HUES48 (cell line): ENCODE data around the gene AIM2.

ENCODE experiments used
- H3K27ac ChIP-seq: one replicate; pipeline ENCODE4 v1.7.0; 2013; ENCODE audit warnings: low read depth, low read length, inconsistent platforms
- H3K27me3 ChIP-seq: 2 replicates; pipeline ENCODE4 v1.6.1; 2013; ENCODE audit warnings: mild to moderate bottlenecking, low read length; ENCODE audit not compliant: control insufficient read depth, insufficient read depth
- H3K36me3 ChIP-seq: 2 replicates; pipeline ENCODE4 v1.6.1; 2013; ENCODE audit warnings: low read length; ENCODE audit not compliant: control insufficient read depth, insufficient read depth
- H3K4me1 ChIP-seq: 2 replicates; pipeline ENCODE4 v1.6.1; 2013; ENCODE audit warnings: mild to moderate bottlenecking, low read length; ENCODE audit not compliant: control insufficient read depth, insufficient read depth
- H3K4me3 ChIP-seq: 2 replicates; pipeline ENCODE4 v1.5.1; 2013; ENCODE audit warnings: mild to moderate bottlenecking, low read depth, low read length
- H3K9ac ChIP-seq: 2 replicates; pipeline ENCODE4 v1.6.1; 2013; ENCODE audit warnings: mild to moderate bottlenecking, low read depth, low read length, moderate library complexity
- H3K9me3 ChIP-seq: 2 replicates; pipeline ENCODE4 v1.6.1; 2013; ENCODE audit warnings: low read length; ENCODE audit not compliant: control insufficient read depth, insufficient read depth

Gene AIM2

GRCh38 chr1:159091607-159092031 lies 15.1 kb upstream of the AIM2 start:
- no peak overlapping the region for H3K9ac ChIP-seq
- H3K9me3 ChIP-seq = no peaks in the 10 kb centered on the region
- no peak overlapping the region for H3K4me3 ChIP-seq
- no peaks in the 10 kb centered on the region for H3K36me3 ChIP-seq
- H3K4me1 ChIP-seq = no peaks in the 10 kb centered on the region
- no peak overlapping the region for H3K27ac ChIP-seq
- H3K27me3 ChIP-seq = no peaks in the 10 kb centered on the region

DNA sequence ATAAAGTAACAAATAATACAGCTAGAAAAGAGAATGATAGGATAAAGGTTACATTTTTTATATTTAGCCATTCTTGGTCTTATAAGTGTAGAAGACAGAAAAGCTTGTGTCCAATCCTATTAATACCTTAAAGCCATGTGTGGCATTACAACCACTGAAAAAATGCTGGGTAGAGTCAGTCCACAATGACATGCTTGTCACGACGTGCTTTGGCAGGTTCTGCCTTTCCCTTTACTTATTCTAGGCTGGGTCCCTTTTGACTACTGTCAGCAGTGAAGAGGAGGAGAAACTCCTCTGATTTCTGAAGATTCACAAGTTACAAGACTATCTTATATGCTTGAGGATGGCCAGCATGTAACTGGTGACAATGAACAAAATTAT lies 14.6 kb upstream of the AIM2 start:
- Histone ChIP-seq H3K27ac (no peak overlapping the region), H3K27me3 (no peaks in the 10 kb centered on the region), H3K4me3 (no peak overlapping the region), H3K9me3 (no peaks in the 10 kb centered on the region), H3K4me1 (no peaks in the 10 kb centered on the region), H3K36me3 (no peaks in the 10 kb centered on the region), H3K9ac (no peak overlapping the region)

GRCh38 chr1:159090286-159091179 lies 14.0 kb upstream of the AIM2 start:
- Histone ChIP-seq H3K9me3 (no peaks in the 10 kb centered on the region), H3K27me3 (no peaks in the 10 kb centered on the region), H3K4me1 (no peaks in the 10 kb centered on the region), H3K27ac (no peak overlapping the region), H3K9ac (no peak overlapping the region), H3K36me3 (no peaks in the 10 kb centered on the region), H3K4me3 (no peak overlapping the region)

DNA sequence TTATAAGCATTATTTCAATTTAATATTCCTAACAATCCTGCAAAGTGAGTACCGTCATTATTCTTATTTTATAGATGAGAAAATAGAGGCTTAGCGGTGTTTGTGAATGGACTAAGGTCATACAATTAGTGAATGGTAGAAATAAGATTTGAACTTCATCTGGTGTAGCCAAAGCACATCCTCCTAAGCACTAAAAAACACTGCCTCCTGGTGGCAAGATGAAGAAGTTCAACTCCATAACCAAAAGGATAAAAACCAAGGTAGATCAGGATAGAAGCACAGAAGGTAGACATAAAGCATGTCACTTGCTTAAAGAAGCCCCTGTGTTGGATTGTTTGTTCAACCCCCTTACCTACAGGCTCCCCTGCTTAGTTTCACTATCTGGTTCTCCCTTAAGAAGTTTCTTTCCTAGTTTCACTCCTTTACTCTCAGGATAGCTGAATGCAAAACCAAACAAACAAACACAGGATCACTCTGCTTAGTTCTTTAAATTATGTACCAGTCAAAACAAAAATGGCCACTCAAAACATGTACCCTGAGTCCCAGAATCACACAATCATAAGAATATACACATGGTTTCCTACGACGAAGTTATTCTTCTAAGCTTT lies 12.7 kb upstream of the AIM2 start:
- Histone ChIP-seq H3K4me1 (no peaks in the 10 kb centered on the region), H3K9me3 (no peaks in the 10 kb centered on the region), H3K4me3 (no peak overlapping the region), H3K27ac (no peak overlapping the region), H3K36me3 (no peaks in the 10 kb centered on the region), H3K9ac (no peak overlapping the region), H3K27me3 (no peaks in the 10 kb centered on the region)

GRCh38 chr1:159088546-159089183 lies 12.1 kb upstream of the AIM2 start:
- no peaks in the 10 kb centered on the region for H3K4me1 ChIP-seq

DNA sequence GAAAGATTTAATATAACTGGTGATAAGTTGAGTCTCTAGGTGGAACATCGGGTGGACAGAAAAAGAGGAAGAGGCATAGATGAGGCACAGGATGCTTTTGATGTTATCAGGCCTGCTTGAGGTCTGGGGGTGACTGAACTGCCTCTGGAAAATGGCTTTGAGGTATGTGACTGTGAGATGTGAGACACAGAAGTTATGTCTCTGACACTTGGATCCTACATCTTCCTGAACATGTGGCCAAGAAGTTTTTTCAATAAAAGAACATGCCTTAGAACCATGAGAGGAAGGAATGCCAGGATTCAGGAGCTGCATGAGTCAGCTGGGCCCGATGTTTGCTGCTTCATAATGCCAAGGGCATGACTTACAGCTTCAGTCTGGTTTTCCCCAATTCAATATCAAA lies 11.5 kb upstream of the AIM2 start:
- Histone ChIP-seq H3K9me3 (no peaks in the 10 kb centered on the region), H3K9ac (no peak overlapping the region), H3K4me3 (no peak overlapping the region), H3K27me3 (no peaks in the 10 kb centered on the region), H3K27ac (no peak overlapping the region), H3K4me1 (no peaks in the 10 kb centered on the region), H3K36me3 (no peaks in the 10 kb centered on the region)

More at GRCh38 chr1:159088546-159089183, 12.1 kb upstream of the AIM2 start:
- Histone ChIP-seq H3K4me3 (no peak overlapping the region), H3K27ac (no peak overlapping the region), H3K27me3 (no peaks in the 10 kb centered on the region), H3K9me3 (no peaks in the 10 kb centered on the region), H3K36me3 (no peaks in the 10 kb centered on the region), H3K9ac (no peak overlapping the region)

DNA sequence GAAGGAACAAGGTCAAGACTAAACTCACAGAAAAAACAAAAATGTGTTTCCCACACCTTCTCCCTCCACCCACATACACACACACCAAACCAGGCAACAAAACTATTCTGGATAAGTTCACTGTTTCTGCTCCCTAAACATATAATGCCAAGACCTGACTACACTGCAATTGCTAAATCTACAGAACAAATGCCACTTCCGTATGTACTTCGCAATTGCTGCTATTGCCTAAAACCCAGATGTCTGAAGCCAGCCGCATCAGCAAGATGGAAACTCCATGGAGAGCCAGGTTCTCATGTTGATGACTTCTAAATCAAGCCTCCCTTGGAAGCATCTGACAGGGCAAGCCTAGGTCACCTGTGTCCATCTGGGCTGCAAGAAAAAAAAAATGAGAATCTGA lies 8.3 kb upstream of the AIM2 start:
- Histone ChIP-seq H3K9me3 (no peaks in the 10 kb centered on the region), H3K4me1 (no peaks in the 10 kb centered on the region), H3K4me3 (no peak overlapping the region), H3K27ac (no peak overlapping the region), H3K9ac (no peak overlapping the region), H3K36me3 (no peaks in the 10 kb centered on the region), H3K27me3 (no peaks in the 10 kb centered on the region)

DNA sequence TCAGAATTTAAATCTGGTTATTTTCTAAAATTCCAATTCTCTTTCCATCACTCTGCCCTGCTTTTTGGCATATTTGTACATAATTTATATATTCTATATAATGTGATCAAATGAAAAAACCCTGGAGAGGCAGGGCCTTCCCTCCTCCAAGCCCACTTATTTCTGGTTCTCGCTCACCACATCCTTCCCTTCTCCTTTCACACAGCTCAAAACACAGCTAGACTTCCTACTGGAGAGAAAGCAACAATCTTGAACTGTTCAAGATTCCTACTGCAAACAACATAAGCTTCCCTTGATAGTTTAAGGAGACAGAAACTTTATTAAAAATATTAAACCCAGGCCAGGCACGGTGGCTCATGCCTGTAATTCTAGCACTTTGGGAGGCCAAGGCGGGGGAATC lies 7.6 kb upstream of the AIM2 start:
- Histone ChIP-seq H3K9ac (no peak overlapping the region), H3K27ac (no peak overlapping the region), H3K4me3 (no peak overlapping the region), H3K36me3 (no peaks in the 10 kb centered on the region), H3K27me3 (no peaks in the 10 kb centered on the region), H3K9me3 (no peaks in the 10 kb centered on the region), H3K4me1 (no peaks in the 10 kb centered on the region)

- Histone ChIP-seq H3K9ac (no peak overlapping the region), H3K9me3 (no peaks in the 10 kb centered on the region), H3K36me3 (no peaks in the 10 kb centered on the region), H3K27ac (no peak overlapping the region), H3K4me1 (no peaks in the 10 kb centered on the region), H3K4me3 (no peak overlapping the region), H3K27me3 (no peaks in the 10 kb centered on the region)
Measured at GRCh38 chr1:159083013-159083412, 6.4 kb upstream of the AIM2 start.

DNA sequence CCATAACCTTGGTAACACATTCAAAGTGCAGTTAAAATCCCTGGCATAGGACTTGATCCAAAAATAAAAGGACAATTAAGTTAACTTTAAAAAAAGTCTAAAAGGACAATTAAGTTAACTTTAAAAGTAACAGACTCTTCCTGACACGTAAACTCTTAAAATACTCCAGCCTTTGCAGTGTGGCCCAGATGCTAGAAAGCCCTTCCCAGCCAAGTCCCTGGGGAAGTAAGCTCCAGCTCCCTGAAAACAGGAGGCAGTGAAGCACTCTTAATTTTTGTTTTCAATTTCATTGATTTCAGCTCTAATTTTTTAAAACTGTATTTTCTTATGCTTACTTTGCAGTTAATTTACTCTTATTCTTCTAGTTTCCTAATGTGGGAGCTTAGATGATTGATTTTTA lies 5.1 kb upstream of the AIM2 start:
- no peaks in the 10 kb centered on the region for H3K9me3 ChIP-seq
- no peaks in the 10 kb centered on the region for H3K4me1 ChIP-seq
- no peaks in the 10 kb centered on the region for H3K27me3 ChIP-seq
- no peak overlapping the region for H3K27ac ChIP-seq
- no peak overlapping the region for H3K4me3 ChIP-seq
- no peak overlapping the region for H3K9ac ChIP-seq
- H3K36me3 ChIP-seq = no peaks in the 10 kb centered on the region

GRCh38 chr1:159079525-159079924 lies 3.0 kb upstream of the AIM2 start:
- Histone ChIP-seq H3K4me1 (no peaks in the 10 kb centered on the region), H3K4me3 (no peak overlapping the region), H3K27ac (no peak overlapping the region), H3K9me3 (no peaks in the 10 kb centered on the region), H3K27me3 (no peaks in the 10 kb centered on the region), H3K9ac (no peak overlapping the region), H3K36me3 (no peaks in the 10 kb centered on the region)
